Activated CD8-positive, alpha-beta memory T cell treated with anti-CD3 and anti-CD28 coated beads, Interleukin-2, amount 50 U/mL, for 24 hours (primary cell): ENCODE results near the gene VAPA.

ENCODE experiments used
- DNase-seq: peaks from one replicate; pipeline ENCODE4 v3.0.0-alpha.2; 2020; ENCODE audit errors: extremely low read depth

VAPA gene, protein sequence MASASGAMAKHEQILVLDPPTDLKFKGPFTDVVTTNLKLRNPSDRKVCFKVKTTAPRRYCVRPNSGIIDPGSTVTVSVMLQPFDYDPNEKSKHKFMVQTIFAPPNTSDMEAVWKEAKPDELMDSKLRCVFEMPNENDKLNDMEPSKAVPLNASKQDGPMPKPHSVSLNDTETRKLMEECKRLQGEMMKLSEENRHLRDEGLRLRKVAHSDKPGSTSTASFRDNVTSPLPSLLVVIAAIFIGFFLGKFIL

DNA sequence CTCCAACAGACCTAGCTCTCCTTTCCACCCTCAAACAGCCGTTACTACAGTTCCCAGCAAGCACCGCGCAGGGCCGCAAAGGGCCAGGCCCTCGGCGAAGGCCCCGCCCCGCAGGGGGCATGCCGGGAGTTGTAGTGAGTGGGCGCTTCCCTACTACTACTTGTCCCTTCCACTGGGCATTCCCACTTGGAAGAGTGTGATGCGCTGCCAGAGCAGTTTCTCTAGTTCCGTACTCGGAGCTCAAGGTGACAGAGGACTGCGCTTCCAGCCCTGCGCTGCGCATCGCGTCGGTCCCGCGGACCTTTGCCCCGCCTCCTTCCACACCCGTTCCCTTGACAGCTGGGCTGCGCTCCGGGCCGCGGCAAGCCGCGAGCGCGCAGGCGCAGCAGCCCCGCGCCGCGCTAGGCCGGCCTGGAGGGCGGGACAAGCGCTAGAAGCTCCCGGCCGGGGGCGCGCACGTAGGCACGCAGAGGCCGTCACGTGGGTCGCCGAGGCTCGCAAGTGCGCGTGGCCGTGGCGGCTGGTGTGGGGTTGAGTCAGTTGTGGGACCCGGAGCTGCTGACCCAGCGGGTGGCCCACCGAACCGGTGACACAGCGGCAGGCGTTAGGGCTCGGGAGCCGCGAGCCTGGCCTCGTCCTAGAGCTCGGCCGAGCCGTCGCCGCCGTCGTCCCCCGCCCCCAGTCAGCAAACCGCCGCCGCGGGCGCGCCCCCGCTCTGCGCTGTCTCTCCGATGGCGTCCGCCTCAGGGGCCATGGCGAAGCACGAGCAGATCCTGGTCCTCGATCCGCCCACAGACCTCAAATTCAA, at the start of gene VAPA:
TSS of gene VAPA (plus strand) at position 491 of the 808 bp plus-strand sequence. CDS start at position 732, 241 bp downstream.
- peak; percentile 78 for DNase-seq

DNA sequence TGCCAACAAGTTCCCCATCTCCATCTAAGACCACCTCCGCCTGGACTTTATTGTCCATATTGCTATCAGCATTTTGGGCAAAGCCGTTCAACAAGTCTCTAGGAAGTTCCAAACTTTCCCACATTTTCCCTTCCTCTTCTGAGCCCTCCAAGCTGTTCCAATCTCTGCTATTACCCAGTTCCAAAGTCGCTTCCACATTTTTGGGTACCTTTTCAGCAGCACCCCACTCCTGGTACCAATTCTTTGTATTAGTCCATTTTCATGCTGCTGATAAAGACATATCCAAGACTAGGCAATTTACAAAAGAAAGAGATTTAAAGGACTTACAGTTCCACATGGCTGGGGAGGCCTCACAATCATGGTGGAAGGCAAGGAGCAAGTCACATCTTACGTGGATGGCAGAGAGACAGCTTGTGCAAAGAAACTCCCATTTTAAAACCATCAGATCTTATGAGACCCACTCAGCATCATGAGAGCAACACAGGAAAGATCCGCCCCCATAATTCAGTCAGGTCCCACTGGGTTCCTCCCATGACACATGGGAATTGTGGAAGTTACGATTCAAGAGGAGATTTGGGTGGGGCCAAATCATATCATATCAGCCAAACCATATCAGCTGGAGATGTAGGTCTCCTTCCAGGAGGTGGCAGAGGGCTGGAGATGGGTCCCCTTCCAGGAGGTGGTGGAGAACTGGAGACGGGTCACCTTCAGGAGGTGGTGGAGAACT, 47.9 kb upstream of the VAPA start:
- DNase-seq: no peak

DNA sequence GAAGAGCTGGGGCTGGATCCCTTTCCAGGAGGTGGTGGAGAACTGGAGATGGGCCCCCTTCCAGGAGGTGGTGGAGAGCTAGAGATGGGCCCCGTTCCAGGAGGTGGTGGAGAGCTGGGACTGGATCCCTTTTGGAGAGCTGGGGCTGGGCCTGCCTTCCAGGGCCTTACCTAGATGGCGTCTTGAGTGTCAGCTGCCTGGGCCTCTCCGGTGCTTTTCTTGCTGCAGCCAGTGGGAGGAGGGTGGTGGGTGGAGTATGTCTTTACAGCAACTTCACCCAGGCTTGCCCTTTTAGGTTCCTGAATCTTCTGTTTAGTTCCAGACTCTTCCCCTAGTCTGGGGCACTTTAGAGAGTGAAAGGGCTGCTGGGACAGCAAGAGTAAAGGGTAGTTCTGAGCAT, 47.2 kb upstream of the VAPA start:
- DNase-seq: no peak

DNA sequence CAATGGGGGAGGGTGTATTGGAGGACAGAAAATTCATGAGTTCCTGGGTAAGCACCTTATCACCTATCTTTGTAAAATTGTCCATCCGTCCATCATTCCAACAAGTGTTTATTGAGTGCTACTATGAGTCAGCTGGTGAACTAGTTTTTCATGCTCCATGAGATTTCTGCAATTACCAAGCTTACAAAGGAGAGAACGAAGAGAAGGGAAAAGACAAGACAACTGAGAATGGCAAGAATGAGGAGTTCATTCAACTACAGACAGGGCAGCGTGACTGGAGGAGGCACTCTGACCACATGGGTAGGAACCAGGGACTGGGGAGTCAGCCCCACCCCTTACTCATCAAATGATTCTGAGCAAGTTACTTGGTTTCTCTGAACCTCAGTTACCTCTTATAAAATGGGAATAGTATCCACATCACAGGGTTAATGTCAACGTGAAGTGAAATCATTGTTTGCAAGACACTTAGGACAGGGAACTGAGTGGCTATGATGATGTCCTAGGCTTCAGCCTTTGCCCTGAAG, 46.7 kb upstream of the VAPA start:
- no peak for DNase-seq

DNA sequence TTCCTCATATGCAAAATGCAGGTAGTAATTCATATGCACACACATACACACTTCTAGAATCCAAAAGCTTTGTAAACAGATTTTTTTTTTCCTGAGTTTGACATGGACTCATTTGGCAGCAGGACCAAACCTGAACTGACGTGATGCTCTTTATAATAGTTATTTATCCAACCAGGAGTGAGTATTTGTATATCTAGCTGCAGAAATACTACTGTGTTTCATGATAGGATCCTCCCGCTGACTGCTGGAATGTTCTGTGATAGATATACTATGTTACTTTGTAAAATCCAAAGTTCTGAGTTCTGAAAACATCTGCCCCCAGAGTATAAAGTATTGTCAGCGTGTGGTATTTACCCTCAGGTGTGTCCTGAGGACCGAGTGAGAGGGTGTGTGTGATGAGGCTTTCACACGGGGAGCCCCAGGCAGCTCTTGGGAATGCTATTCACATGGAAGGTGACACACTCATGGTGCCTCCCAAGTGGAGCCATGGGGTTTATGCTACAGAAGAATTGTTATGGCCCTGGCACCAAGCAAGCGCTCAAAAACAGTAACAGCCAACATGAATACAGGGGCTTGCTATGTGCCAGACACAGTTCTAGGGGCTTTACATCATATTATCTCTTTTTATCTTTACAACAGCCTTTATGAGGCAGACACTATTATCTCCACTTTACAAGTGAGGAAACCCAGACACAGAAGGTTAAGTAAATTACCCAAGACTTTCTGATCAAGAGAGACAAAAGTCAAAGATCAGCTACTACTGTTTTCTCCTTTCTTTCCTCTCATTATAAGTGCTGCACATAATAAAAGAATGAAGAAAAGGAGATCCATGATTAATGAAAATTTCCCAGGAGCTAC, 44.7 kb upstream of the VAPA start:
- no peak for DNase-seq

DNA sequence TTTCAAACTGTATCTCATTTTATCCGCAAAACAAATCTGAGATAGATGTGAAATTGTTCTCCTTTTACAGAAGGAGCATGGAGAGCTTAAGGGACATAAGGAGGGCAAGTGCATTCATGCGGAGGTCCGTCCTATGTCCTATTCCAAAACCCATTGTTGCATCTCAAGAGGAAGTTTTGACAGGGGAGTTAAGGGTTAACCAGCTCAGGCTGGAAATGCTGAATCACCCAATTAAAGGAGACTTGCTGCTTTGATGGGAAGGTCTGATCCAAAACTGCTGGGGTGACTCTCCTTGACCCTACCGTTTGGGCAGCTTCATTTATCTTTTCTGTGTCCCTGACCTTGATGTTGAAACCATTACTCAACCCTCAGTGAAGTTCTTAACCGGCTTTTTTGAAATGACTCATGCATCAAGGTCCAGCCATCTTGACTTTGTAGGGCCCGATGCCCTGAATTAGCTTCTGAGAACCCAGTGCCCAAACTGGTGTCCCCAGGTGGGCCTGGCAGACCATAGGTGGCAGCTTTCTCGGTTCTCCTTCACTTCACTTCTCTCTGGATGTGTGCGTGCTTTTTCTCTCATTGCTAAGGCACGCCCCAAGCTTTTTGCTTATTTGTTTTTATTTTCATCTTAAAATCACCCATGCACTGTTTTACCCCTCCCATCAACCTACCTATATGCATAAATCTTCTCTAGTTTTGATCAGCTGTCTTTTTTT, 43.9 kb upstream of the VAPA start:
- no peak for DNase-seq

DNA sequence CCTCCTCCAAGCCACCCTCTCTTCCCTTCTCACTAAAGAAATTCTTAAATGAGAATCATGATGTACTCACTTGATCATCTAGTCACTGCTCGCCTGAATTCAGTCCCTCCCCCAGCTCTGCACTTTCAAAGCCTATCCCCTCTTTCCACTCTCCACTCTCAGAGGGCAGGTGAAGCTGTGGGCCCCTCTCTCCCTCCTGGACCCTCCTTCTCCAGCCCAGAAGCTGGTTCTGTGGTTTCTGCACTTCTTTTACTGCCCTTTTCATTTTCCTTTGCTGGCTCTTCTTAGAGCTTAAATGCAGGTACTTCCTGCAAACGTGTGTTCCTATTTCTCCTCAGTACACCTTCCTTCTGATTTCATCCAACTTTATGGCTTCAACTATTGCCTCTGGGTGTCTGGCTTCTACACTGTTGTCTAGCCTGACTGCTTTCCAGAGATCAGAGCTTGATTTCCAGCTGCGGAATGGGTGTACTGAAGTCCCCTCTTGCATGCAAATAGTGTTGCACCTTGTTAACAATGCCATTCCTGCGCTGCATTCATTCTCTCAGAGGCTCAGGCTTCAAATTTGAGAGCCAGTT, 43.3 kb upstream of the VAPA start:
- DNase-seq: no peak

DNA sequence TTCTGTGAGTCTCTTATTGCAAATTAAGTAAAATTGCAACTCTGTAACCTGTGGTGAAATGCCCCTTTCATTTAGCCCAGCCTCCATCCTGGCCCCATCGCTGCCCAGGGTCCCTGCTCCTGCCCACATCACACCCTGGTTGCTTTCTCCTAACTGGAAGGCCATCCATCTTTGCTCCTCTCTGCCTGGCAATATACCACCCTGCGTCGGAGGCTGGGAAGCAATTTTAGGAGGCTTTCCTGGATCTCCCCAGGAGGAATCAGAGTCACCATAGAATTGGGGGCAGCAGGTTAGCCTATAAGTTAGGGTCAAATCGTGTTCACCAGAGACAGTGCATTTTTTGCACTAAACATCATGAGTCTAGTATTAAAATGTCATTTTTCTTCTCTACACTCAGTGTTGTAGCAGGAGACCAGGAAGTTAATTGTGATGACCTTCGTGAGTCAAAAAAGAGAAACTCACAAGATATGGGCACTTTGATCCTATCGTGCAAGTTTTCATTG, 42.5 kb upstream of the VAPA start:
- DNase-seq: no peak

DNA sequence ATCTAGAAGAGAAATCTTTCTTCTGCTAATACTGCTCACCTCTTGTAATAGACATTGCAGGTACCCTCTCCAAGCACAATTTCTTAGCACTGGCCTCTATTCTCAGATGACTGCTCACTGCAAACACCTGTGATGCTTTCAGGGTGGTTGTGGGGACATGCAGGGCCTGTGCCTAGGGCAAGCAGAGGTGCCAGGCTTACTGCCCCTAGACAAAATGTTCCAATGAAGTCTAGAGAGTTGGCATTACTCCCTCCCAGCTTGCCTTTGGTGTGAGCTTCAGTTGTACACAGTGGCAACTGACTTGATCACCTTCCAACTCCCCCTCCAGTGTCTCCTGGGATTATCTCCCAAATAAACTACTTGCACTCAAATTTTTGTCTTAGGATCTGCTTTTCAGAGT, 41.0 kb upstream of the VAPA start:
- no peak for DNase-seq

DNA sequence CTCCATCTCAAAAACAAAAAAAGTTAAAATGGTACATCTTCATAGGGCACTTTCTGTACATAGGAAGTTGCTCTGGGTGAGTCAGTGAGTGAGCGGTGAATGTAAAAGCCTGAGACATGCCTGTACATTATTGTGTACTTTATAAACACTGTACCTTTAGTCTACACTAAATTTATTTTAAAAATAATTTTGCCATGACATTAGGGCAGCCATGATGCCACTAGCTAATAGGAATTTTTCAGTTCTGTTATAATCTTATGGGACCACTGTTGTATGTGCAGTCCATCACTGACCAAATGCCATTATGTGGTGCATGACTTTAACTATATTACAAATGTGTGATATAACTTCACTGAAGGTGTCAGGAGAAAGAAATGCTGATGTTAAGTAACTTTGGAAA, 39.1 kb upstream of the VAPA start:
- no peak for DNase-seq

DNA sequence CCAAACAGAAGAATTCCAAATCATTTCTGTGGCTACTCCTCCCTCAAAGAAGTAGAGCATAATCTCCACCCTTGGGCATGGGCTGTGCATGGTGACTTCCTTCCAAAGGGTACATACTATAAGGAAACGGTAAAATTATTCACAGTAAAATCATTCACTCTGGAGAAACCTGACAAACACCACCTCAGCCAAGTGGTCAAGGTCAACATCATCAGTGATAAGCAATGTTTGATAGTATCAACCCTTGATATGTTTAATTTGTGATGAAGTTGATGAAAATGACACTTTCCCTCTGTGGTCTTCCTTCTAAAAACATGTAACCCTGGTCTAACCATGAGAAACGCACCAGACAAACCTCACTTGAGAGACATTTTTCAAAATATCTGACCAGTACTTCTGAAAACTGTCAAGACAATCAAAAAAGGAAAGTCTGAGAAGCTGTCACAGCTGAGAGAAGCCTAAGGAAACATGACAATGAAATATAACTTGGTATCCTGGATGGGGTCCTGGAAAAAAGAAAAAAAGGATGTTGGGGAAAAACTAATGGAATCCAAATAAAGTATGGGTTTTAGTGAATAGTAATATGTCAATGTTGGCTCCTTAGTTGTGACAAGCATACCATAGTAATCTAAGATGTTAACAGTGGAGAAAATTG, 37.5 kb upstream of the VAPA start:
- DNase-seq: no peak

DNA sequence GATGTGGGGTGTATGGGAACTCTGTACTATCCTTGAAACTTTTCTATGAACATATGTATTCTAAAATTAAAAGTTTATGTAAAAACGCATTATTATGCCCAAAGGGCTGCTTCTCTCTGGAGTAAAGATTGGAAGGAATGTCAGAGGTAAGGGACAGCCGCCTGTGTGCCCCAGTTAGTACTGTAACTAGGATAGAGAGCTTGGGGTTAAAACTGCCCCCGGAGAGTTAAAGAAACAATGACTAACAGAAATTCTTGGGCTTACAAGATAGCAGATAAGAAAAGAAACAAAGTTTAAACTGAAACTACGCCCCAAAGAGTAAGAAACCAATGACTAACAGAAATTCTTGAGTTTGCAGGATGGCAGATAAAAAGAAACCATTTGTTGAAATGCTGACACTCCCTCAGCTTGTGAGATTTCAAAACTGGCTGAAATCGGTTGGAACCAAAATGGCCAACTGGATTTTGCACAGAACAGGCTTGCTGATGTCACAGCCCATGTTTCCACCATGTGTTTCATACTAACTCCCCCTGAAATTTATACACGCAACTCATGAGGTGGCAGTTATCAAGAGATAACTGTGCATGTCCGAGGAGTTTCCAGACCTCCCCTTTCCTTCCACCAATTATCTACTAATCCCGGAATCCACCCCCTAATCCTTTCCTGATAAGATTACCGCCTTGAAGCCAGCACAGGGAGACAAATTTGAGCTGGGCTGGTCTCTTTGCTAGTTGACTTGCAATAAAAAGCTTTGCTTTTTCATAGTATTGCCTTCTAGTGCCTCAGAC, 36.8 kb upstream of the VAPA start:
- no peak for DNase-seq

DNA sequence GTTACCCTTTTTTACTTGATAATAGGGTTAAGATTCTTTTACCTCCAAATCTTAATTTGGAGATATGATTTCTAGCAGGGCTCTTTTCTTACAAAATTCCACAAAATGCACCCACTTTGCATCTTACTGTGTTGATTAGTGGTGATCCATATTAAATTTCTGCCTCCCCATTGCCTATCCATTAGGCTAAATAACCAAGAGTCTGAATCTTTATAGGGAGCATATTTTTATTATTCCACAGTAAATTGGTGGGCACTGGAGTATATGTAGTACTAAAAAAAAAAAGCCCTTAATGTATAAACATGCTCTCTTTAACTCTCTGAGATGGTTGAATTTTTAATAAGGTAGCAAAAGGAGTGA, 36.2 kb upstream of the VAPA start:
- no peak for DNase-seq

DNA sequence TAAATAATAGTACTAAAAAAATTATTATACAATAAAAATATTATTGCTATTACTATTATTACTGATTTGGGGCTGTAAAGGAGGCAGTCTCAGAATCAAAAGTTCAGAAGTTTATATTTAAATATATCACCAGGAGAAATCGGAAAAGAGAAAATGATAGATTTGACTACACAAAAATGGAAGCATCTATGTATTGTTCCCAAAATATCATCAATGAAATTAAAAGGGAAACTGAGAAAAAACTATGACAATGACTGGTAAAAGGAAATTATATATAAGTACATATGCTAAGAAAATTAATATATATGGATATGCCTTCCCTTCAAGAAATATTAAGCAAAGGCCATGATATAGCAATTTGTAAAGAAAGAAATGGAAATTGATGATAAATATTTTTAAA, 35.7 kb upstream of the VAPA start:
- DNase-seq: no peak

DNA sequence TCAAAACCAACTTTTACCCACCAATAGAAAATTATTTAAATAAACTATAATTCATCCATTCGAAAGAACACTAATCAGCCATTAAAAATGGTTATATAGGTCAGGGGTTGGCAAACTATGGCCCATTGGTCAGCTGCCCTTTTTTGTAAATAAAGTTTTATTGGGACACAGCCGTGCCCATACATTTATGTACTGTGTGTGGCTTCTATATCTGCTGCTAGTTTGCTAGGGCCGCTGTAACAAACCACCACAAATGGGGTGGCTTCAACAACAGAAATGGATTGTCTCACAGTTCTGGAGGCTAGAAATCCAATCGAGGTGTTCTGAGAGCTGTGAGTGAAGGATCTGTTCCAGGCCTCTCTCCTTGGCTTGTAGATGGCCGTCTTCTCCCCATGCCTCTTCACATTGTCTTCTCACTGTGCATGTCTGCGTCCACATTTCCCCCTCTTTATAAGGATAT, 35.0 kb upstream of the VAPA start:
- no peak for DNase-seq

DNA sequence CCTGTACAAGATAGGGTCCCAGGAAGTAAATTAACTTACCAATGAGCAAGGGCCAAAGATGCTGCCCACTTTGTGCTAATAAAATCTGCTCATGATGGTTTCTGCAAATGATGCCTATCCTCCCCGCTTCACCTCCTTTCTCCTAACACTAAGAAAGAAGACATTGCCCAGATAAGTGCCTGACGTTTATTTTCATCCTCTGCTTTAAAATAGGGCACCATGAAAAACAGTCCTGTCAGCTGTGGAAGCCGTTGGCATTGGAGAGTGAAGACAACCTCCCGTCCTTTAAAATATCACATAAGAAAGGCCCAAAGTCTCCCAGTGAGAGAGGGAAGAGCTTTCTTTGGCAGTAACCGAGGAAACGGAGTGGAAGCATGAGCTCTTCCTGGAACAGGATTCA, 29.7 kb upstream of the VAPA start:
- no peak for DNase-seq

DNA sequence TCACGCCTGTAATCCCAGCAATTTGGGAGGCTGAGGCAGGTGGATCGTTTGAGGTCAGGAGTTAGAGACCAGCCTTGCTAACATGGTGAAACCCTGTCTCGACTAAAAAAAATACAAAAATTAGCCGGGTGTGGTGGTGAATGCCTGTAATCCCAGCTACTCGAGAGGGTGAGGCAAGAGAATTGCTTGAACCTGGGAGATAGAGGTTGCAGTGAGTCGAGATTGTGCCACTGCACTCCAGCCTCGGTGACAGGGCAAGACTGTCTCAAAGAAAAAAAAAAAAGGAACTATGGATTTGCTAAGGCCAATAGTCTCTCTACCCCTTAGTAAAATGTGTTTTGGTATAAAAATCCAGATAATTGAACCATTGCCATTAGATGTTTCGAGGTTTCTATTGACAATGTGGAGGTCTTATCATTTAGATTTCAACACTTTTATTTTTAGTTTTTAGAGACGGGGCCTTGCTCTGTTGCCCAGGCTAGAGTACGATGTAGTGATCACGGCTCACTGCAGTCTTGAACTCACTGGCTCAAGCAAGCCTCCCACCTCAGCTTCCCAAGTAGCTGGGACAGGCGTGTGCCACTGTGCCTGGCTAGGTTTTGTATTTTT, 29.2 kb upstream of the VAPA start:
- DNase-seq: no peak

DNA sequence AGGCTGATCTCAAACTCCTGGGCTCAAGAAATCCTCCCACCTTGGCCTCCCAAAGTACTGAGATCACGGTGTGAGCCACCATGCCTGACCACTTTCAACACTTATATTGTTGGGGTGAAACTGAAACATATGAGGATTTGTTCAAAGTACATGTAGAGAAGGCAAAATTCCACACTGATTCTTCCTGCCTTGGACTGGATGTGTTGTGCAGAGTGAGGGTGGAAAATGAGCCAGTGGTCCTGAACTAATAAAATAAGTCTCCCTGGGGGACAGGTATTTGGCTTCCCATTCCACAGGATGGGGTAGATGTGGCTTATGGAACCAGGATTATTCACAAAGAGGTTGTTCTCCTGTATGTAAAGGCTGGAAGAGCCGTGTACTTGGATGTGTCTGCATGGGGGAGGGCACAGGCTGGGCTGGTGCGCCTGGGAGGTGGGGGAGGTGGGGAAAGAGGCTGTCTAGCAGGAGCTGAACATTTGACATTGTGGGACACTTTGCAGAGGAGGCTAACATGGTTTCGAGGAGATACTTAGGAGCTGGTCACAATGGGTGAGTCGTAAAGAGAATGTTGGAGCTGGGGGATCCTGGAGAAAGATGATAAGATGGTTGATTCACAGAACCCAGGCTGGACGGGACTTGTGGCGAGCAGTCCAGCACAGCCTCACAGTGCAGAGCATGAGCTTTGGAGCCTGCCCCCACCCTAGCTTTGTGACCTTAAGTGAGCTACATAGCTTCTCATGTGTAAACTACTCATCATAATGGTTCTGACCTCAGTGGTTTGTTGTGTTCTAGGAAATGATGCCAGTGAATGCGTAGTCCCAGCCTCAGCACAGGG, 28.4 kb upstream of the VAPA start, which contains the start of gene TXNDC2:
TSS of gene TXNDC2 (plus strand) at position 804 of the 835 bp plus-strand sequence. CDS start 708 bp downstream, outside the sequence.
- DNase-seq: no peak
